CD4-positive, alpha-beta T cell treated with Interleukin-17A for 4 hours (primary cell): ENCODE data around the gene OSBPL3.

Experiments
- DNase-seq: peaks from one replicate; pipeline ENCODE4 v3.0.0-alpha.2; 2020; ENCODE audit warnings: mixed read lengths

OSBPL3 gene

GRCh38 chr7:24752073-24752800 is 227.7 kb downstream of the OSBPL3 start:
- no peak for DNase-seq

GRCh38 chr7:24751484-24751883 is 228.5 kb downstream of the OSBPL3 start:
- no peak for DNase-seq

- no peak for DNase-seq
Measured at GRCh38 chr7:24750441-24751055, 229.4 kb downstream of the OSBPL3 start.

GRCh38 chr7:24748521-24748920 is 231.5 kb downstream of the OSBPL3 start:
- no peak for DNase-seq
